ENCODE measurements around the gene SLC12A9.

The SLC12A9 gene

DNA sequence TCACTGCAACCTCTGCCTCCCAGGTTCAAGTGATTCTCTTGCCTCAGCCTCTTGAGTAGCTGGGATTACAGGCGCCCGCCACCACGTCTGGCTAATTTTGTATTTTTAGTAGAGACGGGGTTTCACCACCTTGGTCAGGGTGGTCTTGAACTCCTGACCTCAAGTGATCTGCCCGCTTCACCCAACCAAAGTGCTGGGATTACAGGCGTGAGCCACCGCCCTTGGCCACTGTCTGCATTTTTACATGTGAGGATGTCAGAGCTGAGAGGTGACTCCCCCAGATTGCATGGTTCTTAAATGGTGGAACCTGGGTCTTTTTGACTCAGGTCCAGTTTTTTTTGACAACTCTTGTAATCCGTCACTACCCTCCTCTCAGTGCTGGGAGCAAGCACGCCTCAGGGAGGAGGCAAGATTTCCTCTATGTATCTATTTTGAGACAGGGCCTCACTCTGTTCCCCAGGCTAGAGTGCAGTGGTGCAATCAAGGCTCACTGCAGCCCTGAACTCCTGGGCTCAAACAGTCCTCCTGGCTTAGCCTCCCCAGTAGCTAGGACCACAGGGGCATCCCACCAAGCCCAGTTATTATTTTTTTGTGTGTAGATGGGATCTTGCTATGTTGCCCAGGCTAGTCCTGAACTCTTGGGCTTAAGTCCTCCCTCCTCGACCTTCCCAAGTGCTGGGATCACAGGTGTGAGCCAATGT lies 21.2 kb downstream of the SLC12A9 start:
- Histone ChIP-seq H3K4me3 (ENCODE audit: low read depth, low read length) (peak overlapping the region; percentile 98), H3K9me3 (no peaks in the 10 kb centered on the region), H3K27me3 (no peaks in the 10 kb centered on the region), H3K4me1 (peaks cover 6% of the 10 kb centered on the region; the same call in 1 of the 2 replicates), H3K36me3 (peaks cover 25% of the 10 kb centered on the region)
- DNase-seq = no peak
- TF ChIP-seq, protein P1, sequence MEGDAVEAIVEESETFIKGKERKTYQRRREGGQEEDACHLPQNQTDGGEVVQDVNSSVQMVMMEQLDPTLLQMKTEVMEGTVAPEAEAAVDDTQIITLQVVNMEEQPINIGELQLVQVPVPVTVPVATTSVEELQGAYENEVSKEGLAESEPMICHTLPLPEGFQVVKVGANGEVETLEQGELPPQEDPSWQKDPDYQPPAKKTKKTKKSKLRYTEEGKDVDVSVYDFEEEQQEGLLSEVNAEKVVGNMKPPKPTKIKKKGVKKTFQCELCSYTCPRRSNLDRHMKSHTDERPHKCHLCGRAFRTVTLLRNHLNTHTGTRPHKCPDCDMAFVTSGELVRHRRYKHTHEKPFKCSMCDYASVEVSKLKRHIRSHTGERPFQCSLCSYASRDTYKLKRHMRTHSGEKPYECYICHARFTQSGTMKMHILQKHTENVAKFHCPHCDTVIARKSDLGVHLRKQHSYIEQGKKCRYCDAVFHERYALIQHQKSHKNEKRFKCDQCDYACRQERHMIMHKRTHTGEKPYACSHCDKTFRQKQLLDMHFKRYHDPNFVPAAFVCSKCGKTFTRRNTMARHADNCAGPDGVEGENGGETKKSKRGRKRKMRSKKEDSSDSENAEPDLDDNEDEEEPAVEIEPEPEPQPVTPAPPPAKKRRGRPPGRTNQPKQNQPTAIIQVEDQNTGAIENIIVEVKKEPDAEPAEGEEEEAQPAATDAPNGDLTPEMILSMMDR (IDR thresholded peaks at IDR 0.05; ENCODE audit: low read depth, low read length) = no peak

GRCh38 chr7:100874300-100874576 lies 21.7 kb downstream of the SLC12A9 start:
- Histone ChIP-seq H3K4me3 (ENCODE audit: low read depth, low read length) (peak overlapping the region; percentile 98), H3K27me3 (no peaks in the 10 kb centered on the region), H3K4me1 (peaks cover 6% of the 10 kb centered on the region; the same call in 1 of the 2 replicates), H3K36me3 (peaks cover 30% of the 10 kb centered on the region), H3K9me3 (no peaks in the 10 kb centered on the region)
- DNase-seq = no peak
- TF ChIP-seq, protein P1 (IDR thresholded peaks at IDR 0.05; ENCODE audit: low read depth, low read length) = no peak

DNA sequence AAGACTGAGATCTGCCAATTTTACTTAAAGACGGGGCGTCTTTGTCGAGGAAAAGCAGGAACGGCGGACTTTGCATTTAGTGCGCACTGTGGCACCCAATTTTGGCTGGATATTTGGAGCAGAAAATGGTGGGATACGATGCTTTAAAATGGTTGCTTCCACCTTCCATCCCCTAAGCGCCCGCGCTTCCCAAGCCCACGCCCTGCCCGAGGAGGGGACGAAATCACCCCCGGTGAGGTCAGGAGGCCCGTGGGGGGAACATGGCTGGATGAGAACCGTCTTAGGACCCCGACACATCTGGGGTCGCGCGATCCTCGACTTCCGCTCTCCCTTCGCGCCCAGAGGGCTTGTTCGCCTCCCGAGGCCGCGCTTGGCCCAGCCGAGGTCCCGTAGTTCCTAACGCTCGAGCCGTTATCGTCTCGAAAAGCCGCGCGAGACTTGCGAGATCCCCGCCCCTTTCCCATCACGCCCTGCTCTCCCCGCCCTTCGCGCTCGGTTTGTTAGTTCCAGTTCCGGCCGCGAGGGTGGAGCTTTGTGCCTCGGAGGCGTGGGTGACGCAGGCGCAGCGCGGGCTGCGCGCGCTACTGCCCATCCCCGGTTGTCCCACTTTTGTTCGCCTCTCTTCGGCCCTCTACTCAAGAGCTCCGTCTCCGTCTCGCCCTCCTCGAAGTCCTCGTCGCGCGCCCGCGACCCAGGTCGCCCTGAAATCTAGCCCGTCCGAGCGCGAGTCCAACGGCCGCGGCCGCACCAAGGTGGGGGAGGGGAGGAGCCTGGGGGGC lies 22.3 kb downstream of the SLC12A9 start, which contains the start of gene SRRT:
SRRT (plus strand) TSS at position 527 of the 779 bp plus-strand sequence. CDS start 488 bp downstream, outside the sequence.
- Histone ChIP-seq H3K9me3 (no peaks in the 10 kb centered on the region), H3K4me1 (peaks cover 6% of the 10 kb centered on the region; the same call in 1 of the 2 replicates), H3K36me3 (peaks cover 35% of the 10 kb centered on the region), H3K4me3 (ENCODE audit: low read depth, low read length) (peak within 1 kb of the TSS; percentile 98), H3K27me3 (no peaks in the 10 kb centered on the region)
- DNase-seq = peak; percentile 99
- TF ChIP-seq, protein P1 (IDR thresholded peaks at IDR 0.05; ENCODE audit: low read depth, low read length) = peak; percentile 24

GRCh38 chr7:100875356-100875751 lies 22.8 kb downstream of the SLC12A9 start:
- H3K4me3 ChIP-seq (ENCODE audit: low read depth, low read length) = peak overlapping the region; percentile 98
- DNase-seq = no peak
- no peaks in the 10 kb centered on the region for H3K9me3 ChIP-seq
- H3K4me1 ChIP-seq = peaks cover 6% of the 10 kb centered on the region; the same call in 1 of the 2 replicates
- TF ChIP-seq, protein P1 (IDR thresholded peaks at IDR 0.05; ENCODE audit: low read depth, low read length) = no peak
- H3K36me3 ChIP-seq = peaks cover 41% of the 10 kb centered on the region
- H3K27me3 ChIP-seq = no peaks in the 10 kb centered on the region

DNA sequence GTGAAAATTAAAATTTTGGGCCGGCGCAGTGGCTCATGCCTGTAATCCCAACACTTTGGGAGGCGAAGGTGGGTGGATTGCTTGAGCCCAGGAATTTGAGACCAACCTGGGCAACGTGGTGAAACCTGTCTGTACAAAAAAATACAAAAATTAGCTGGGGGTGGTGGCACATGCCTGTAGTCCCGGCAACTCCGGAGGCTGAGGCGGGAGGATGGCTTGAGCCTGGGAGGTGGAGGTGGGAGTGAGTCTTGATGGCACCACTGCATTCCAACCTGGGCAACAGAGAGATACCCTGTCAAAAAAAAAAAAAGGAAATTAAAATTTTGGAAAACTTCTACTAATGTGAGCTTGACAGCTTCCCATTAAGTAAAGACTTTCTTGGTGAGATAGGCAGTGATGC lies 25.5 kb downstream of the SLC12A9 start:
- TF ChIP-seq, protein P1 (IDR thresholded peaks at IDR 0.05; ENCODE audit: low read depth, low read length) = no peak
- DNase-seq = no peak
- H3K27me3 ChIP-seq = no peaks in the 10 kb centered on the region
- no peak overlapping the region for H3K4me3 ChIP-seq (ENCODE audit: low read depth, low read length)
- no peaks in the 10 kb centered on the region for H3K9me3 ChIP-seq
- peaks cover 6% of the 10 kb centered on the region; the same call in 1 of the 2 replicates for H3K4me1 ChIP-seq
- peaks cover 66% of the 10 kb centered on the region for H3K36me3 ChIP-seq

GRCh38 chr7:100878685-100879084 lies 26.2 kb downstream of the SLC12A9 start:
- TF ChIP-seq, protein P1 (IDR thresholded peaks at IDR 0.05; ENCODE audit: low read depth, low read length) = no peak
- H3K36me3 ChIP-seq = peaks cover 72% of the 10 kb centered on the region
- no peak overlapping the region for H3K4me3 ChIP-seq (ENCODE audit: low read depth, low read length)
- no peak for DNase-seq
- peaks cover 6% of the 10 kb centered on the region; the same call in 1 of the 2 replicates for H3K4me1 ChIP-seq
- H3K9me3 ChIP-seq = no peaks in the 10 kb centered on the region
- H3K27me3 ChIP-seq = no peaks in the 10 kb centered on the region

All from BE2C (cell line).